ENCODE results near the gene CYP27A1.

CYP27A1 gene

GRCh38 chr2:218776488-218776887 lies 5.5 kb upstream of the CYP27A1 start:
- DNase-seq: no peak

GRCh38 chr2:218777276-218777990 lies 4.5 kb upstream of the CYP27A1 start:
- no peak for DNase-seq

GRCh38 chr2:218780046-218780445 lies 1.9 kb upstream of the CYP27A1 start:
- no peak for DNase-seq

GRCh38 chr2:218780851-218781690 lies 876 bp upstream of the CYP27A1 start:
- no peak for DNase-seq

- DNase-seq: no peak
Observed at GRCh38 chr2:218782528-218782844, 539 bp downstream of the CYP27A1 start.

- DNase-seq: no peak
Observed at GRCh38 chr2:218783688-218784087, 1.7 kb downstream of the CYP27A1 start.

- no peak for DNase-seq
Observed at GRCh38 chr2:218785103-218785502, 3.2 kb downstream of the CYP27A1 start.

GRCh38 chr2:218786133-218786532 lies 4.2 kb downstream of the CYP27A1 start:
- no peak for DNase-seq

- no peak for DNase-seq
Observed at GRCh38 chr2:218788529-218789255, 6.7 kb downstream of the CYP27A1 start.

GRCh38 chr2:218792433-218792832 lies 10.5 kb downstream of the CYP27A1 start:
- no peak for DNase-seq

GRCh38 chr2:218796691-218797090 lies 14.7 kb downstream of the CYP27A1 start:
- no peak for DNase-seq

GRCh38 chr2:218798767-218799504 lies 17.0 kb downstream of the CYP27A1 start:
- no peak for DNase-seq

GRCh38 chr2:218799990-218800389 lies 18.0 kb downstream of the CYP27A1 start:
- no peak for DNase-seq

- no peak for DNase-seq
Observed at GRCh38 chr2:218802386-218802994, 20.5 kb downstream of the CYP27A1 start.

- DNase-seq: no peak
Observed at GRCh38 chr2:218804817-218805216, 22.9 kb downstream of the CYP27A1 start.

GRCh38 chr2:218805627-218806026 lies 23.7 kb downstream of the CYP27A1 start:
- no peak for DNase-seq

GRCh38 chr2:218806346-218806978 lies 24.5 kb downstream of the CYP27A1 start:
- peak; percentile 84 for DNase-seq

GRCh38 chr2:218807626-218808025 lies 25.7 kb downstream of the CYP27A1 start:
- DNase-seq: no peak

GRCh38 chr2:218809515-218809914 lies 27.6 kb downstream of the CYP27A1 start:
- no peak for DNase-seq

- no peak for DNase-seq
Observed at GRCh38 chr2:218810256-218810655, 28.3 kb downstream of the CYP27A1 start.

GRCh38 chr2:218811382-218811781 lies 29.4 kb downstream of the CYP27A1 start:
- DNase-seq: no peak
